Activated CD4-positive, alpha-beta T cell treated with anti-CD3 and anti-CD28 coated beads for 36 hours (primary cell): ENCODE data around the gene PDE3B. TPM values are rescaled to one million over a fixed set of nuclear protein-coding genes. Genes with fewer than 3 reads are reported as not detected.
"Not testable (repeated sequence)": the region's sequence is repeated elsewhere in the genome, so short reads cannot be mapped to it uniquely, and the experiment has no call there.

ENCODE experiments used
- ATAC-seq: fragments of 200-7000 bp; cut with Tn5 transposase; one replicate; pipeline ENCODE4 v1.10.0; 2021; ENCODE audit warnings: mild to moderate bottlenecking, moderate library complexity
- CTCF ChIA-PET: fragments of 350-600 bp; sonication (Branson Sonifier 250); formaldehyde crosslinking; loops from one replicate; lab custom pipeline; 2021; ENCODE audit warnings: antibody characterized with exemption; lab: Charles Lee
- POLR2A ChIA-PET: fragments of 350-600 bp; sonication (Branson Sonifier 250); formaldehyde crosslinking; loops from one replicate; lab custom pipeline; 2021; ENCODE audit warnings: antibody characterized with exemption, inconsistent platforms; lab: Charles Lee
- DNase-seq: peaks from one replicate; pipeline ENCODE4 v3.0.0-alpha.2; 2020
- H3K27ac Mint-ChIP-seq: one replicate; pipeline ENCODE4 v1.8.0; 2021; ENCODE audit warnings: mixed read lengths
- H3K27me3 Mint-ChIP-seq: one replicate; pipeline ENCODE4 v1.8.0; 2021; ENCODE audit warnings: mixed read lengths
- H3K36me3 Mint-ChIP-seq: one replicate; pipeline ENCODE4 v1.8.0; 2021; ENCODE audit warnings: low read depth, mixed read lengths
- H3K4me1 Mint-ChIP-seq: one replicate; pipeline ENCODE4 v1.8.0; 2021; ENCODE audit warnings: mixed read lengths
- H3K4me3 Mint-ChIP-seq: one replicate; pipeline ENCODE4 v1.8.0; 2021; ENCODE audit warnings: mild to moderate bottlenecking, moderate library complexity, mixed read lengths
- H3K9me3 Mint-ChIP-seq: one replicate; pipeline ENCODE4 v1.8.0; 2021; ENCODE audit warnings: low read depth, mixed read lengths
- intact Hi-C, 2 experiments: fragments of 100-400 bp; cut with DNase I in 1 of 2; cut with micrococcal nuclease in 1 of 2; formaldehyde crosslinking; loops; one replicate each; pipeline versions ENCODE4 v1.14.2 to v1.15.1; 2022 to 2024; cut with DNase I, micrococcal nuclease
- total RNA-seq, 2 experiments: library from RNA; stranded (reverse); gene quantifications; one replicate each; pipeline ENCODE4 v1.2.3, GENCODE V29; 2021

Gene PDE3B
- total RNA-seq, 2 experiments from 2014 or later, result 24.7 to 25.8 TPM

GRCh38 chr11:14622223-14622954 is 21.2 kb upstream of the PDE3B start:
- intact Hi-C loops, result no loop called here
- Mint-ChIP-seq H3K36me3 (peaks cover 20% of the 10 kb centered on the region), H3K4me3 (no peak overlapping the region), H3K4me1 (peaks cover 50% of the 10 kb centered on the region), H3K9me3 (no peaks in the 10 kb centered on the region), H3K27ac (no peak overlapping the region), H3K27me3 (no peaks in the 10 kb centered on the region)
- ATAC-seq (peak; percentile 51), DNase-seq (peak; percentile 17)
- CTCF ChIA-PET, result interaction anchor here (0.7 to 3.1 kb wide), 4 partner anchors 14 to 286 kb away, joined by 3 to 14 read pairs (median 3); no protein-coding TSS in a partner anchor
- POLR2A ChIA-PET, result no interaction called here

- Mint-ChIP-seq H3K36me3 (peaks cover 17% of the 10 kb centered on the region), H3K27me3 (no peaks in the 10 kb centered on the region), H3K4me1 (peaks cover 48% of the 10 kb centered on the region), H3K27ac (peak overlapping the region; percentile 27), H3K4me3 (no peak overlapping the region), H3K9me3 (no peaks in the 10 kb centered on the region)
- CTCF ChIA-PET, result interaction anchor here (0.6 to 3.1 kb wide), 6 partner anchors 13 to 384 kb away, joined by 3 to 14 read pairs (median 3); no protein-coding TSS in a partner anchor
- POLR2A ChIA-PET, result no interaction called here
- DNase-seq (no peak), ATAC-seq (no peak)
- intact Hi-C loops, result no loop called here
These were observed 20.6 kb upstream of the PDE3B start for GRCh38 chr11:14623036-14623435.

- CTCF ChIA-PET, result interaction anchor here (0.9 kb wide), 1 partner anchor 16 kb away, joined by 3 read pairs; no protein-coding TSS in a partner anchor
- DNase-seq (no peak), ATAC-seq (no peak)
- POLR2A ChIA-PET, result no interaction called here
- Mint-ChIP-seq H3K9me3 (no peaks in the 10 kb centered on the region), H3K4me3 (no peak overlapping the region), H3K4me1 (peaks cover 43% of the 10 kb centered on the region), H3K36me3 (peaks cover 17% of the 10 kb centered on the region), H3K27ac (no peak overlapping the region), H3K27me3 (no peaks in the 10 kb centered on the region)
- intact Hi-C loops, result no loop called here
These were observed 17.9 kb upstream of the PDE3B start for GRCh38 chr11:14625586-14626205.

GRCh38 chr11:14626650-14627049 is 17.0 kb upstream of the PDE3B start:
- ATAC-seq, result no peak
- Mint-ChIP-seq H3K4me3 (no peak overlapping the region), H3K9me3 (peaks cover 5% of the 10 kb centered on the region), H3K27ac (no peak overlapping the region), H3K27me3 (no peaks in the 10 kb centered on the region), H3K4me1 (peaks cover 39% of the 10 kb centered on the region), H3K36me3 (peaks cover 23% of the 10 kb centered on the region)
- POLR2A ChIA-PET, result no interaction called here
- intact Hi-C loops, result no loop called here
- CTCF ChIA-PET, result interaction anchor here (0.6 to 0.9 kb wide), 2 partner anchors 15 to 280 kb away, joined by 3 to 4 read pairs; no protein-coding TSS in a partner anchor
- no peak for DNase-seq

GRCh38 chr11:14633506-14634224 is 9.9 kb upstream of the PDE3B start:
- ATAC-seq, H3K4me3 Mint-ChIP-seq, H3K27ac Mint-ChIP-seq, POLR2A ChIA-PET, H3K27me3 Mint-ChIP-seq, intact Hi-C loops: not testable (repeated sequence)
- DNase-seq, result peak; percentile 10
- Mint-ChIP-seq H3K9me3 (peaks cover 18% of the 10 kb centered on the region), H3K4me1 (peaks cover 42% of the 10 kb centered on the region), H3K36me3 (peaks cover 45% of the 10 kb centered on the region)
- CTCF ChIA-PET, result interaction anchor here (0.9 kb wide), 1 partner anchor 275 kb away, joined by 3 read pairs; no protein-coding TSS in a partner anchor

- no peak overlapping the region for H3K4me3 Mint-ChIP-seq
- H3K27ac Mint-ChIP-seq, result peak overlapping the region; percentile 24
- POLR2A ChIA-PET, result no interaction called here
- peaks cover 46% of the 10 kb centered on the region for H3K36me3 Mint-ChIP-seq
- peaks cover 48% of the 10 kb centered on the region for H3K4me1 Mint-ChIP-seq
- no peaks in the 10 kb centered on the region for H3K27me3 Mint-ChIP-seq
- CTCF ChIA-PET, result interaction anchor here (0.8 to 0.9 kb wide), 2 partner anchors 94 to 274 kb away, joined by 3 read pairs; no protein-coding TSS in a partner anchor
- peaks cover 18% of the 10 kb centered on the region for H3K9me3 Mint-ChIP-seq
- intact Hi-C loops, result no loop called here
- no peak for ATAC-seq
- DNase-seq, result no peak
These were observed 8.8 kb upstream of the PDE3B start for GRCh38 chr11:14634813-14635212.

- no peak for DNase-seq
- Mint-ChIP-seq H3K27me3 (no peaks in the 10 kb centered on the region), H3K9me3 (peaks cover 18% of the 10 kb centered on the region), H3K36me3 (peaks cover 48% of the 10 kb centered on the region), H3K4me1 (peaks cover 54% of the 10 kb centered on the region), H3K27ac (peak overlapping the region; percentile 77), H3K4me3 (peak overlapping the region; percentile 28)
- no peak for ATAC-seq
- CTCF ChIA-PET, result interaction anchor here (0.6 to 1.2 kb wide), 6 partner anchors 9 to 272 kb away, joined by 3 read pairs; no protein-coding TSS in a partner anchor
- intact Hi-C loops, result no loop called here
- POLR2A ChIA-PET, result interaction anchor here (0.6 kb wide), 1 partner anchor 56 kb away, joined by 7 read pairs; no protein-coding TSS in a partner anchor
These were observed 8.1 kb upstream of the PDE3B start for GRCh38 chr11:14635546-14635945.

- peaks cover 49% of the 10 kb centered on the region for H3K36me3 Mint-ChIP-seq
These were observed 7.5 kb upstream of the PDE3B start for GRCh38 chr11:14636119-14636518.

GRCh38 chr11:14637868-14638409 is 5.7 kb upstream of the PDE3B start:
- H3K27ac Mint-ChIP-seq, result no peak overlapping the region
- H3K4me3 Mint-ChIP-seq, result no peak overlapping the region
- intact Hi-C loops, result no loop called here
- ATAC-seq (peak; percentile 18), DNase-seq (no peak)
- peaks cover 76% of the 10 kb centered on the region for H3K4me1 Mint-ChIP-seq
- peaks cover 60% of the 10 kb centered on the region for H3K36me3 Mint-ChIP-seq
- peaks cover 13% of the 10 kb centered on the region for H3K9me3 Mint-ChIP-seq
- ChIA-PET POLR2A (no interaction called here), CTCF (interaction anchor here (0.5 to 1.3 kb wide), 4 partner anchors 15 to 337 kb away, joined by 3 to 4 read pairs (median 4); no protein-coding TSS in a partner anchor)
- H3K27me3 Mint-ChIP-seq, result no peaks in the 10 kb centered on the region

More at GRCh38 chr11:14636119-14636518, 7.5 kb upstream of the PDE3B start:
- POLR2A ChIA-PET, result interaction anchor here (0.6 kb wide), 1 partner anchor 57 kb away, joined by 7 read pairs; no protein-coding TSS in a partner anchor
- peak; percentile 61 for ATAC-seq
- peak; percentile 12 for DNase-seq
- Mint-ChIP-seq H3K9me3 (peaks cover 17% of the 10 kb centered on the region), H3K4me3 (peak overlapping the region; percentile 17), H3K27ac (peak overlapping the region; percentile 89), H3K27me3 (no peaks in the 10 kb centered on the region), H3K4me1 (peaks cover 58% of the 10 kb centered on the region)
- CTCF ChIA-PET, result interaction anchor here (0.6 to 1.2 kb wide), 6 partner anchors 8 to 271 kb away, joined by 3 read pairs; no protein-coding TSS in a partner anchor
- intact Hi-C loops, result no loop called here

GRCh38 chr11:14638561-14638960 is 5.0 kb upstream of the PDE3B start:
- POLR2A ChIA-PET, result no interaction called here
- peaks cover 13% of the 10 kb centered on the region for H3K9me3 Mint-ChIP-seq
- H3K36me3 Mint-ChIP-seq, result peaks cover 59% of the 10 kb centered on the region
- ATAC-seq, result no peak
- H3K27ac Mint-ChIP-seq, result no peak overlapping the region
- intact Hi-C loops, result no loop called here
- CTCF ChIA-PET, result interaction anchor here (0.5 to 1.3 kb wide), 4 partner anchors 16 to 336 kb away, joined by 3 to 4 read pairs (median 4); no protein-coding TSS in a partner anchor
- H3K4me1 Mint-ChIP-seq, result peaks cover 74% of the 10 kb centered on the region
- DNase-seq, result peak; percentile 17
- no peak overlapping the region for H3K4me3 Mint-ChIP-seq
- H3K27me3 Mint-ChIP-seq, result no peaks in the 10 kb centered on the region
